Activated CD4-positive, alpha-beta T cell treated with anti-CD3 and anti-CD28 coated beads, Interleukin-2, amount 50 U/mL, for 1 hour (primary cell): ENCODE data around the gene MAD1L1.

Experiments used
- DNase-seq: peaks from one replicate; pipeline ENCODE4 v3.0.0-alpha.2; 2020

Gene MAD1L1

GRCh38 chr7:1899951-1900762 is 332.6 kb downstream of the MAD1L1 start:
- DNase-seq, result no peak

- no peak for DNase-seq
Measured at GRCh38 chr7:1899196-1899595, 333.5 kb downstream of the MAD1L1 start.

- no peak for DNase-seq
Measured at GRCh38 chr7:1898628-1899185, 334.0 kb downstream of the MAD1L1 start.

- DNase-seq, result no peak
Measured at GRCh38 chr7:1897861-1898627, 334.7 kb downstream of the MAD1L1 start.

GRCh38 chr7:1897076-1897860 is 335.5 kb downstream of the MAD1L1 start:
- DNase-seq, result no peak

- no peak for DNase-seq
Measured at GRCh38 chr7:1895664-1896515, 336.9 kb downstream of the MAD1L1 start.

GRCh38 chr7:1894906-1895663 is 337.7 kb downstream of the MAD1L1 start:
- DNase-seq, result no peak

- no peak for DNase-seq
Measured at GRCh38 chr7:1894313-1894900, 338.3 kb downstream of the MAD1L1 start.

GRCh38 chr7:1893451-1893850 is 339.3 kb downstream of the MAD1L1 start:
- DNase-seq, result no peak

GRCh38 chr7:1893036-1893435 is 339.7 kb downstream of the MAD1L1 start:
- no peak for DNase-seq

GRCh38 chr7:1892011-1892965 is 340.5 kb downstream of the MAD1L1 start:
- DNase-seq, result no peak

- no peak for DNase-seq
Measured at GRCh38 chr7:1890289-1891235, 342.2 kb downstream of the MAD1L1 start.

- DNase-seq, result no peak
Measured at GRCh38 chr7:1889556-1890181, 343.1 kb downstream of the MAD1L1 start.

- DNase-seq, result no peak
Measured at GRCh38 chr7:1889091-1889490, 343.7 kb downstream of the MAD1L1 start.

- DNase-seq, result no peak
Measured at GRCh38 chr7:1888425-1888824, 344.3 kb downstream of the MAD1L1 start.

GRCh38 chr7:1887251-1887650 is 345.5 kb downstream of the MAD1L1 start:
- no peak for DNase-seq

- DNase-seq, result no peak
Measured at GRCh38 chr7:1886361-1887064, 346.2 kb downstream of the MAD1L1 start.
